WERI-Rb-1 (cell line): ENCODE results near the gene RPAP2.

Experiments used
- DNase-seq: peaks from one replicate; pipeline ENCODE4 v3.0.0-alpha.2; 2020
- H3K27ac ChIP-seq: fragments of 250-450 bp; sonication (Bioruptor Pico); 2 replicates; pipeline ENCODE4 v1.5.1; 2020; ENCODE audit warnings: mild to moderate bottlenecking, moderate library complexity
- H3K27me3 ChIP-seq: fragments of 250-450 bp; sonication (Bioruptor Pico); 2 replicates; pipeline ENCODE4 v1.5.1; 2021; ENCODE audit warnings: mild to moderate bottlenecking, low read depth, moderate library complexity; ENCODE audit not compliant: insufficient read depth, severe bottlenecking
- H3K36me3 ChIP-seq: fragments of 250-450 bp; sonication (Bioruptor Pico); 2 replicates; pipeline ENCODE4 v1.5.1; 2020; ENCODE audit warnings: mild to moderate bottlenecking, moderate library complexity
- H3K4me3 ChIP-seq: 2 replicates; pipeline ENCODE4 v1.5.1; 2011; ENCODE audit warnings: low read depth, mild to moderate bottlenecking, control low read depth, low read length
- H3K9me3 ChIP-seq: fragments of 250-450 bp; sonication (Bioruptor Pico); 2 replicates; pipeline ENCODE4 v1.5.1; 2021; ENCODE audit warnings: mild to moderate bottlenecking, moderate library complexity; ENCODE audit not compliant: severe bottlenecking
- CTCF ChIP-seq: IDR thresholded peaks from 2 replicates; pipeline ENCODE4 v1.5.1; 2011; ENCODE audit warnings: low read depth, mild to moderate bottlenecking, control low read depth, inconsistent platforms, low read length

Gene RPAP2

DNA sequence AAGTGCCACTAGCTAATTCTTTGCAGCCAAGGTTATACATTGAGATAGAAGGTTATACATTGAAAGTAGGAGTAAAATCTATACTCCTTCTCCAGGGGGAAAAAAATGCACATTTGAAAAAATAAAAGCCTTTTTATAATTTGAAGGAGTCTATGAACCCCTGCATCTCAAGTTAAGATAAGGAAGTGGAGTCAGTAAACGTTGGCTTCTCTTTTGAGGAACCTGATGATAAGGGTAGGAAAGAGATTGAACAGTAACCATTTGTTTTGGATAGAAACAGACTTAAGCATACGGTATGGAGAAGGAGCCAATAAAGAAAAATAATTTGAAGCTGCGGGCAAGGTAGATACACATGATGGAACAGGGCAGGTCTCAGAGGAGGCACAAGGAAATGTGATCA is 64.1 kb downstream of the RPAP2 start:
- no peak overlapping the region for H3K4me3 ChIP-seq
- no peaks in the 10 kb centered on the region for H3K9me3 ChIP-seq
- no peak for TF ChIP-seq CTCF
- no peaks in the 10 kb centered on the region for H3K27me3 ChIP-seq
- no peak overlapping the region for H3K27ac ChIP-seq
- DNase-seq, result no peak
- H3K36me3 ChIP-seq, result peaks cover 2% of the 10 kb centered on the region

DNA sequence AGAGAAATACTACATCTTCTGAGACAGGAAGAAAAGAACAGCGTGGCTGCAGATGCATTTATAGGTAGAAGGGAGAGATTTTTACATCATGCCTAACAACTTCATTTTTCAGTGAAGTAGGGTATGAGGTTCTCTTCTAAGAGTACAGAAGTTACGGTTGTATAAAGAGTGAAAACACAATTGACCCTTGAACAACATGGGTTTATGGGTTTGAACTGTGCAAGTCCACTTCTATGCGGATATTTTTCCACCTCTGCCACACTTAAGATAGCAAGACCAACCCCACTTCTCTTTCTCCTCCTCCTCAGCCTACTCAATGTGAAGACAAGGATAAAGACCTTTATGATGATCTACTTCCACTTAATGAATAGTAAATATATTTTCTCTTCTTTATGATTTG is 64.5 kb downstream of the RPAP2 start:
- Histone ChIP-seq H3K36me3 (no peaks in the 10 kb centered on the region; the same call in none of the 2 replicates), H3K9me3 (no peaks in the 10 kb centered on the region), H3K27ac (no peak overlapping the region), H3K4me3 (no peak overlapping the region), H3K27me3 (no peaks in the 10 kb centered on the region)
- TF ChIP-seq CTCF, result no peak
- DNase-seq, result no peak

DNA sequence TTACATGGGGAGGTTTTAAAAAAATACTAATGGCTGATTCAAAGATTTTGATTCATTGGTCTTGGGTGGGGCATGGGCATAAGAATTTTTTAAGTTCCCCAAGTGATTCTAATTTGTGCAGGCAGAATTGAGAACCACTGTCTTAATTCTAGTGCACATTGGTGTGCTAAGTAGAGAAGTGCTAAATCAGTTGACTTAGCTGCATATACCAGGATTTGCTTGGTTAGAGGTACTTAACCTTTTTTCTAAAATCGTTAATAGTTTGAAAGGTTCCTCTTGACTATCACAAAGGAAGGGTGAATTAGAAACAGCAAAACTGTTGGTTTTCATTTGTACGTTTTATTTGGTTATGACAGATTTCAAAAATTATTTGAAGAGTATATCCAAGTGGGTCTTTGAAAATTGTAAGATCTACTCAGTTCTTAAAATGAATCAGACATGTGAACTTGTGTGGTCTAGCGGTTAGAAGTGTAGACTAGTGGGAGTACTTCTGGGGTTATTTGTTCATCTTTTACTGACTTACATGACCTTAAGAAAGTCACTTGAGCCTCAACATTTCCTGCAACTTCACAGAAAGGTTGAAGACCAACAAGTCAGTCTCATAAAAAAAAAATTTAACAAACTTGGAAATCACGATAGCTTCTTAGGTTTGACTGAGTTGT is 66.7 kb downstream of the RPAP2 start:
- H3K9me3 ChIP-seq, result no peaks in the 10 kb centered on the region
- H3K27ac ChIP-seq, result no peak overlapping the region

DNA sequence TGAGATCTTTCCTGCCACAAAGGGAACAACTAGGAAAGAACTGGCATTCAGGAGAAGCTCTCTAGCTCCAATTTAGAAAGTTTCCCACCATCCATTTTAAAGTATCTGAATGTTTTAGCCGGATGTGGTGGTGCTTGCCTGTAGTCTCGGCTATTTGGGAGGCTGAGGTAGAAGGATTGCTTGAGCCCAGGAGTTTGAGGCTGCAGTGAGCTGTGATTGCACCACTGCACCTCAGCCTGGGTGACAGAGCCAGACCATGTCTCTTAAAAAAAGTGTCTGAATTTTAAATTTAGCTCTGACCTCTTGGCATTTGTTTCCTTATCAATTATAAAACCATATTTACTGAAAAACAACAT is 67.2 kb downstream of the RPAP2 start:
- no peak for DNase-seq
- Histone ChIP-seq H3K27ac (no peak overlapping the region), H3K36me3 (no peaks in the 10 kb centered on the region; the same call in 1 of the 2 replicates), H3K27me3 (no peaks in the 10 kb centered on the region), H3K9me3 (no peaks in the 10 kb centered on the region), H3K4me3 (no peak overlapping the region)
- no peak for TF ChIP-seq CTCF

More for the DNA sequence above, 66.7 kb downstream of the RPAP2 start:
- no peak for TF ChIP-seq CTCF
- DNase-seq, result no peak
- no peak overlapping the region for H3K4me3 ChIP-seq
- no peaks in the 10 kb centered on the region for H3K27me3 ChIP-seq
- H3K36me3 ChIP-seq, result no peaks in the 10 kb centered on the region; the same call in 1 of the 2 replicates

GRCh38 chr1:92367496-92367895 is 68.6 kb downstream of the RPAP2 start:
- no peak for TF ChIP-seq CTCF
- no peaks in the 10 kb centered on the region for H3K9me3 ChIP-seq
- H3K27me3 ChIP-seq, result no peaks in the 10 kb centered on the region
- no peaks in the 10 kb centered on the region; the same call in 1 of the 2 replicates for H3K36me3 ChIP-seq
- DNase-seq, result no peak
- no peak overlapping the region for H3K4me3 ChIP-seq
- no peak overlapping the region for H3K27ac ChIP-seq

- no peak overlapping the region for H3K27ac ChIP-seq
- H3K36me3 ChIP-seq, result no peaks in the 10 kb centered on the region
- no peak for DNase-seq
- no peaks in the 10 kb centered on the region for H3K9me3 ChIP-seq
- H3K27me3 ChIP-seq, result no peaks in the 10 kb centered on the region
- no peak overlapping the region for H3K4me3 ChIP-seq
- TF ChIP-seq CTCF, result no peak
These were observed 73.3 kb downstream of the RPAP2 start for GRCh38 chr1:92372164-92372563.
